PC-3 (cell line): Measurements from ENCODE around the gene MYO5A.
"Not testable (repeated sequence)": the region's sequence is repeated elsewhere in the genome, so short reads cannot be mapped to it uniquely, and the experiment has no call there.

Source experiments
- EZH2 ChIP-seq: fragments of 300-600 bp; sonication (generic); IDR thresholded peaks from one replicate; pipeline ENCODE4 v1.6.1; 2017; ENCODE audit warnings: antibody characterized with exemption, mild to moderate bottlenecking, low read length; ENCODE audit not compliant: unreplicated experiment
- EZH2phosphoT487 ChIP-seq: fragments of 300-600 bp; sonication (generic); IDR thresholded peaks from 2 replicates; pipeline ENCODE4 v1.6.1; 2018; ENCODE audit warnings: mild to moderate bottlenecking, antibody characterized with exemption, low read length, borderline replicate concordance
- TF ChIP-seq, protein P1 (sequence below): fragments of 300-600 bp; sonication (generic); conservative IDR thresholded peaks from 2 replicates; pipeline ENCODE4 v1.5.1; 2017; ENCODE audit warnings: antibody characterized with exemption, low read depth, mild to moderate bottlenecking, low read length

GRCh38 chr15:52489430-52489829, 39.2 kb downstream of the MYO5A start:
- TF ChIP-seq, protein P1, sequence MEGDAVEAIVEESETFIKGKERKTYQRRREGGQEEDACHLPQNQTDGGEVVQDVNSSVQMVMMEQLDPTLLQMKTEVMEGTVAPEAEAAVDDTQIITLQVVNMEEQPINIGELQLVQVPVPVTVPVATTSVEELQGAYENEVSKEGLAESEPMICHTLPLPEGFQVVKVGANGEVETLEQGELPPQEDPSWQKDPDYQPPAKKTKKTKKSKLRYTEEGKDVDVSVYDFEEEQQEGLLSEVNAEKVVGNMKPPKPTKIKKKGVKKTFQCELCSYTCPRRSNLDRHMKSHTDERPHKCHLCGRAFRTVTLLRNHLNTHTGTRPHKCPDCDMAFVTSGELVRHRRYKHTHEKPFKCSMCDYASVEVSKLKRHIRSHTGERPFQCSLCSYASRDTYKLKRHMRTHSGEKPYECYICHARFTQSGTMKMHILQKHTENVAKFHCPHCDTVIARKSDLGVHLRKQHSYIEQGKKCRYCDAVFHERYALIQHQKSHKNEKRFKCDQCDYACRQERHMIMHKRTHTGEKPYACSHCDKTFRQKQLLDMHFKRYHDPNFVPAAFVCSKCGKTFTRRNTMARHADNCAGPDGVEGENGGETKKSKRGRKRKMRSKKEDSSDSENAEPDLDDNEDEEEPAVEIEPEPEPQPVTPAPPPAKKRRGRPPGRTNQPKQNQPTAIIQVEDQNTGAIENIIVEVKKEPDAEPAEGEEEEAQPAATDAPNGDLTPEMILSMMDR = not testable (repeated sequence)
- TF ChIP-seq EZH2phosphoT487, EZH2: not testable (repeated sequence)
